GM20431 (cell line): ENCODE results near the gene GALNT18.

Experiments used
- in situ Hi-C: fragments of 300-500 bp; cut with MseI, MboI; formaldehyde crosslinking; loops from one replicate; pipeline ENCODE4 v1.15.0; 2020; ENCODE audit warnings: low sequenced_read_pairs; ENCODE audit not compliant: unreplicated experiment

GALNT18 gene

DNA sequence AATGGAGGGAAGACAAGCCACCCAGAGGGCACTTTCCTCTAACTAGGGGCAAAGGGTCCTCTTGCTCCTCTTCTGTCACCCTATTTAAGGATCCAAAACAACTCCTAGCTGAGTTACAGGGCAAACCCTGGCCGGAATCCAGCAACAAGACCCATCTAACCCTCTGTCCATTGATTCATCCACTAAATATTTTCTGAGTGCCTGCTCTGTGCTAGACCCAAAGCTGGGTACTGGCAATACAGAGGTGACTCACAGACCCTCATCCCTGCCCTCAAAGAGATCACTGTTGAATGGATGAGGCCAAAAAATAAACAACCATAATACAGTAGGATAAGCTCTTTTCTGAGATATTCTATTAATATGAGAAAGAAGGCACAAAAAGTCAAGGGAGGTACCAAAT lies 4.3 kb upstream of the GALNT18 start:
- in situ Hi-C loops, result no loop called here

- in situ Hi-C loops, result no loop called here
These were observed 3.1 kb upstream of the GALNT18 start for GRCh38 chr11:11624926-11625325.

GRCh38 chr11:11624204-11624603 lies 2.4 kb upstream of the GALNT18 start:
- in situ Hi-C loops, result no loop called here

DNA sequence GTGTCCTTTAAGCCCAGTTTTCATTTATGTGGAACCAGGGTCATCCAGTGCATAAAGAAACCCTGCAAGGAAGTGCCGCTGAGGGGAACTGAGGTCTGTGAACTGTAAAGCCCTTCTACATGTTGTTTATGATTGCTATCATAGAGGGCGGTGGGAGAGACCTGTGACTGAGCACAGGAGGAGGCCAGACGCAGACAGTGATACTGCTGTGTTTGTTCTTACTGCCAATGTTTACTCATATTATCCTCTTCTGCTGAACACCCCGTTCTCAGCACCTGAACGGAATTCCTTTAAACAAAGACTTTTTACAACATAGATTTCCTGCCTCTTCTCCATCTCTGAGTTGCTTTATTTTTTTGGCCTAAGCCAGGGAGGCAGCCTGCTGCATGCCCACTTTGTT lies 967 bp upstream of the GALNT18 start:
- in situ Hi-C loops, result no loop called here

DNA sequence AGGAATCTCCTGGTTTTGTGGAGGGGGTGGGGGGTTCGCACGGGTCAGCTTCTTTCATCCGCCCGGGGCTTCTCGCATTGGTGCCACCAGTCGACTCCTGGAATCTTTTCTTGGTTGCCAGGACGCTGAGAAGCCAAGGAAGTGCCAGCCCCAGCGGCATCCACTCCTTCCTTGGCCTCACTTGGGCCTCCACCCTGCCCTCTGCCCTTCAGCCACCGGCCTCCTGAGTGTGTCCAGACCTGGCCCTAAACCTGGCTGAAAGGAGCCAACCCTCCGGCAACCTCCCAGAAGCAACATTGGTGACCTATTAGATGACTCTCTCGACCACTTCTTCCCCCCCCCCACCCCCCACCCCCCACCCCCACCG lies 518 bp upstream of the GALNT18 start:
- in situ Hi-C loops, result no loop called here

- in situ Hi-C loops, result no loop called here
These were observed 758 bp downstream of the GALNT18 start for GRCh38 chr11:11620921-11621572.

DNA sequence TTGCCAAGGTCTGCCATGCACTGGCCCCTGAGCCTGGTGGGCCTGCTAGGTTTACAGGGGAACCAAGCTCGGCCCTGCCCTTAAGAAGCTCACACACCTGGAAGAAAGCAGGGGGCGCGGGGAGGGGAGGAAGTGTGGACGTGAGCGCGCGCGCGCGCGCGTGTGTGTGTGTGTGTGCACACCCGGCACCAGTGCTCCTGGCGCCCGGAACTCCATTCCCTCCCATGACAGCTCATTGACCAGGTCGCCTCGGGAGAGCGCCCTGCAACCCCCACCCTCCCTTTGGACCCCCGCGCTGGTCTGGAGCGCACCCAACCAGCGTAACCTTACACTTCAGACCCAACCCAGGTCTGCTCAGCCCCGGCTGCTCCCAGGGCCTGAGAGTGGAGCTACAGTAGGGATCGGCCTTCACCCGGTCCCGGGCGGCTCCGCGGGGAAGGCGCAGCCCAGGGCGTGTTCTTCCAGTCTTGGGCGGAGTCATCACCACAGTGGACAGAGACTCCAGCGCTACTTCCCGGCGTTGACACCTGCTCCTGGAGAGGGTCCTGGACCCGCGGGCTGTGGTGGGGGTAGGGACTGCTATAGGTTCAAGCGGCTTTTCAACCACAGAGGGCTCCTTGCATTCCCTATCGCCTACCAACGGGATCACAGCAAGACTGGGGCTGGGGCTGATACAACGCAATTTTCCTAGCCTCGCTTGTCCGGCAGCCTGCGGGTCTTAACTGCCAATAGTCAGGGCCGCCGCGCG lies 1.5 kb downstream of the GALNT18 start:
- in situ Hi-C loops, result no loop called here

DNA sequence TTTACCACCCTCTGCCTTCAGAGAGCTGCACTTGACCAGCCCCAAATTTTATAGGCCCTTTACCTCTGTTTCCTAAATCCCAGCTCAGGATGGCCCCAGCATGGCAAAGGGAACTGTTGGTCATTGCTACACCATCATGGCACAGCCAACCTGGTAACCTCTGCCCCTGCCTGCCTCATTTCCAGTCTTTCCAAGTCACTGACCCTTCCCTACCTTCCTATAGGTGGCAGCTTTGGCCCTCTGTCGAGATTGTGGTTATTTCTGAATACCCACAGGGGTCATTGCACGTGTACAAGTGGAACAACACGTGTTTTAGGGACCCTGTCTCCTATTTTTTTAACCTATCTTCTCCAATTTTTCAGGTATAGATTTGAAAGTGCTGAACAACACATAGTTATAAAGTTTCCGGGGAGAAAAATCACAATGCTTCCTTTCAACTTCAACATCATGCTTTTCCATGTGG lies 2.8 kb downstream of the GALNT18 start:
- in situ Hi-C loops, result no loop called here

- in situ Hi-C loops, result no loop called here
These were observed 6.7 kb downstream of the GALNT18 start for GRCh38 chr11:11615086-11615485.

DNA sequence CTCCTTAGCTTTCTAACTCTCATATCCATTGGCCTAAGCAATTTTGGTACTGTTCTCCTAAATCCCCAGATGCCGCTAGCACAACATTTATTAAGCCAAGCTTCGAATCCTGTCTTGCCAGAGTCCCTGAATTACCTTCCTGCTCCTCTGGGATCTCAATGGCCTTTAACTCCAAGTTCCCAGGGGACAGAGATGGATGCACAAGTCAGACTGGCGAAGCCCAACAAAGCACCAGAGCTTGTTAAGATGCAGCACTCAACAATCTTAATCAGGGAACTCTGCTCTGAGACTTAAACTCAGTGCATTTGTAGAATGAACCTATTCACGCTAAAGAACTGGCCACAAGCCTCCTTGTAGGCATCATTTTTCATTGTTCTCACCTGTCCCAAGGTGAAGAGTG lies 9.4 kb downstream of the GALNT18 start:
- in situ Hi-C loops, result no loop called here

DNA sequence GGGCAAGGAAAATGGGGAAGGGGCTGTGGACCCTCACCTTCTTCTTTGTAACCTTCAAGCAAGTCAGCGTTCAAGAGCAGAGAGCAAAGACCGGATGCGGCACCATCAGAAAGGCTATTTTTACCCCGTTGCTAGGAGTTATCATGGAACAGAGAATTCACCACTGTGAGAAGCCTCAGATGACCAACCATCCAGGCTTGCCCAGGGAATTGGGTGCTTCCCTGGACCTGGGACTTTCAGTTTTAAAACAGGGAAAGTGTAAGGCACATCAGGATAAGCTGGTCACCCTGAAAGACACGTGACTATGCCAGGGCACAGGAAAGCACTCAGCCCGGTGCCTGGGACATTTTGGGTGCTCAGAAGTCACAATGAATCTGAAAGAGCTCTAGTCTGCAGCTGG lies 10.4 kb downstream of the GALNT18 start:
- in situ Hi-C loops, result no loop called here

- in situ Hi-C loops, result no loop called here
These were observed 13.0 kb downstream of the GALNT18 start for GRCh38 chr11:11608783-11609232.

DNA sequence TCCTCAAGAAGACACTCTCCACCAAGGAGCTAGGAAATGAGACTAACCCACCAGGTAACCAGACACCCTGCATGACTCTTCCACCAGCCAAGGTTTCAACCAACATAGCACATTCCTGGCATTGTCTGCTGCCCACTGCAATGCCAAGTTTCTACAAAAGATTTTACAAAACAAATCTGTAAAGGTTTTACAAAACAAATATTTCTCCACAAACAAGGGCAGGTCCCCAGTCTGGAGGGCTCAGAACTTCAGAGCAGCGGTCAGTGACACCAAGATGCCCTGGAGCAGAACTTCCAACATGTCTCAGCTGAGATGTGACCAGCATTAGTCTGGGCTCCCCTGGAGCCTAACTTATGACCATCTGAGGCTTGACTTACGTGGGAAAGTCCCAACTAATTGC lies 14.0 kb downstream of the GALNT18 start:
- in situ Hi-C loops, result no loop called here

- in situ Hi-C loops, result no loop called here
These were observed 15.9 kb downstream of the GALNT18 start for GRCh38 chr11:11605821-11606450.

DNA sequence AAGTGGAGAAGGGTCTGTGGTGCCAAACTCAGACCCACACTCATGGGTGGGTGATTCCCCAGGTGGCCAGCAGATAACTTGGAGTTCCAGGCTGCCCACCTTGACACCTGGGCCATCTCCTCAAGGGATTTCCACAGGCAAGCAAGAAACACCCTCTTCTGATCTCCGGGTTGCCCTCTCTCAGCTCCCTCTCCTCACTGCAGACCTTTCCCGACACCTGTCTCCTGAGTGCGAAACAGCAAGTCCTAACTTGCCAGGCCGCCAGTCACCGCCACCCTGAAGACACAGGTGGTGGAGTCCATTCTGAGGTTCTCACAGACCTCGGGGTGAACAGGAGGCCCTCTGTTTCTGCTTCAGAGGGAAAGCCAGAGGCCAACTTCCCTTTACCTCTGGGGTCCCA lies 16.6 kb downstream of the GALNT18 start:
- in situ Hi-C loops, result no loop called here

GRCh38 chr11:11604370-11604990 lies 17.3 kb downstream of the GALNT18 start:
- in situ Hi-C loops, result no loop called here

GRCh38 chr11:11602011-11602410 lies 19.8 kb downstream of the GALNT18 start:
- in situ Hi-C loops, result no loop called here

GRCh38 chr11:11600288-11600687 lies 21.5 kb downstream of the GALNT18 start:
- in situ Hi-C loops, result no loop called here

GRCh38 chr11:11598243-11598642 lies 23.6 kb downstream of the GALNT18 start:
- in situ Hi-C loops, result no loop called here

GRCh38 chr11:11594162-11594561 lies 27.6 kb downstream of the GALNT18 start:
- in situ Hi-C loops, result no loop called here

- in situ Hi-C loops, result no loop called here
These were observed 29.6 kb downstream of the GALNT18 start for GRCh38 chr11:11592146-11592684.
